HG03280 (cell line): Measurements from ENCODE around the gene MSI2.

Experiments
- ATAC-seq: cut with Tn5 transposase; IDR thresholded peaks from one replicate; pipeline ENCODE4 v1.9.1; 2021; ENCODE audit warnings: mild to moderate bottlenecking, moderate library complexity; ENCODE audit not compliant: unreplicated experiment

Gene MSI2

GRCh38 chr17:57639381-57639780, 383.1 kb downstream of the MSI2 start:
- no peak for ATAC-seq

GRCh38 chr17:57640079-57640478, 383.8 kb downstream of the MSI2 start:
- no peak for ATAC-seq

- no peak for ATAC-seq
Observed at GRCh38 chr17:57641761-57642160, 385.4 kb downstream of the MSI2 start.

GRCh38 chr17:57643062-57643461, 386.7 kb downstream of the MSI2 start:
- no peak for ATAC-seq

GRCh38 chr17:57644326-57644725, 388.0 kb downstream of the MSI2 start:
- no peak for ATAC-seq

- ATAC-seq: no peak
Observed at GRCh38 chr17:57645950-57646665, 389.8 kb downstream of the MSI2 start.

- no peak for ATAC-seq
Observed at GRCh38 chr17:57648720-57649119, 392.4 kb downstream of the MSI2 start.

- no peak for ATAC-seq
Observed at GRCh38 chr17:57649191-57649590, 392.9 kb downstream of the MSI2 start.

GRCh38 chr17:57649731-57650484, 393.6 kb downstream of the MSI2 start:
- no peak for ATAC-seq

GRCh38 chr17:57650548-57650947, 394.2 kb downstream of the MSI2 start:
- ATAC-seq: no peak

GRCh38 chr17:57651451-57651850, 395.1 kb downstream of the MSI2 start:
- no peak for ATAC-seq

GRCh38 chr17:57651996-57652395, 395.7 kb downstream of the MSI2 start:
- no peak for ATAC-seq

GRCh38 chr17:57652811-57653210, 396.5 kb downstream of the MSI2 start:
- no peak for ATAC-seq

- ATAC-seq: no peak
Observed at GRCh38 chr17:57653279-57653678, 397.0 kb downstream of the MSI2 start.

- ATAC-seq: no peak
Observed at GRCh38 chr17:57654040-57654775, 397.9 kb downstream of the MSI2 start.

GRCh38 chr17:57655553-57655952, 399.2 kb downstream of the MSI2 start:
- ATAC-seq: no peak

GRCh38 chr17:57657211-57657610, 400.9 kb downstream of the MSI2 start:
- no peak for ATAC-seq

GRCh38 chr17:57662041-57662440, 405.7 kb downstream of the MSI2 start:
- no peak for ATAC-seq

GRCh38 chr17:57662644-57663308, 406.5 kb downstream of the MSI2 start:
- ATAC-seq: no peak

GRCh38 chr17:57663326-57664070, 407.2 kb downstream of the MSI2 start:
- no peak for ATAC-seq
